K562 (cell line): ENCODE measurements around the gene PI4KA. TPM values are rescaled to one million over a fixed set of nuclear protein-coding genes. Genes with fewer than 3 reads are reported as not detected.

Experiments
- ATAC-seq: fragments of 200-7000 bp; cut with Tn5 transposase; 3 replicates; pipeline ENCODE4 v1.9.1; 2020; ENCODE audit warnings: moderate library complexity
- BruUV-seq: library from RNA; stranded (reverse); fragments of 400-500 nt; replicated peaks from 2 replicates; lab custom pipeline; 2021; lab: Mats Ljungman, UMichigan
- CTCF ChIA-PET: fragments of 300-600 bp; formaldehyde crosslinking; extraction: SDS; loops from one replicate; lab custom pipeline; 2021; ENCODE audit warnings: low intra/inter-chr PET ratio; lab: Yijun Ruan, JAX
- POLR2A ChIA-PET: fragments of 300-600, 350-650 bp; sonication (Branson Sonifier 250); formaldehyde crosslinking; extraction: SDS; loops from one replicate; lab custom pipeline; 2021; ENCODE audit warnings: antibody characterized with exemption, inconsistent platforms; lab: Yijun Ruan, JAX
- DNase-seq, 4 experiments: peaks; one replicate each; pipeline versions ENCODE4 v3.0.0 to v3.0.0-alpha.2; 2011 to 2018; ENCODE audit warnings: low spot score in 3 of 4, mixed read lengths in 3 of 4; ENCODE audit errors: extremely low read depth in 1 of 4
- FAIRE-seq: peaks from 2 replicates; lab custom pipeline; 2011; peaks lifted over from hg19 to GRCh38; lab: Jason Lieb, UNC
- H2AFZ ChIP-seq: 2 replicates; pipeline ENCODE4 v1.6.0; 2011; ENCODE audit warnings: low read depth, low read length, control low read depth, inconsistent platforms
- H3K27ac ChIP-seq: fragments of 200-600 bp; 3 replicates; pipeline ENCODE4 v1.8.0; 2011; ENCODE audit warnings: low read depth, mild to moderate bottlenecking, control low read depth, inconsistent platforms, low read length, moderate library complexity, mixed read lengths; ENCODE audit errors: extremely low read depth
- H3K27me3 ChIP-seq, 2 experiments: fragments of 300-600 bp in 1 of 2; 2 replicates in 1 of 2; 3 replicates in 1 of 2; pipeline versions ENCODE4 v1.6.0 to v1.8.0; 2011; ENCODE audit warnings: inconsistent platforms in 2 of 2, low read length in 2 of 2, mild to moderate bottlenecking in 1 of 2, mixed read lengths in 1 of 2, moderate library complexity in 1 of 2; ENCODE audit not compliant: control insufficient read depth in 2 of 2, insufficient read depth in 2 of 2
- H3K36me3 ChIP-seq: fragments of 300-600 bp; 3 replicates; pipeline ENCODE4 v1.8.0; 2011; ENCODE audit warnings: mild to moderate bottlenecking, low read length, inconsistent platforms; ENCODE audit not compliant: control insufficient read depth, insufficient read depth
- H3K4me1 ChIP-seq, 2 experiments: fragments of 200-600 bp in 1 of 2; replicated peaks in 1 of 2; 2 replicates in 1 of 2; 3 replicates in 1 of 2; pipeline versions ENCODE4 v1.5.1 to v1.8.0; 2011; ENCODE audit warnings: inconsistent platforms in 2 of 2, low read length in 2 of 2, mild to moderate bottlenecking in 1 of 2, mixed read lengths in 1 of 2, moderate library complexity in 1 of 2; ENCODE audit not compliant: control insufficient read depth in 2 of 2, insufficient read depth in 2 of 2
- H3K4me2 ChIP-seq: 2 replicates; pipeline ENCODE4 v1.6.1; 2011; ENCODE audit warnings: low read length, control low read depth, inconsistent platforms, mixed read lengths; ENCODE audit not compliant: insufficient read depth
- H3K4me3 ChIP-seq: fragments of 200-600 bp; sonication (generic), shearing (Covaris generic); 2 replicates; pipeline ENCODE4 v1.5.1; 2016; ENCODE audit warnings: control low read depth, inconsistent platforms
- H3K79me2 ChIP-seq: fragments of 200-600 bp; 3 replicates; pipeline ENCODE4 v1.8.0; 2011; ENCODE audit warnings: low read length, inconsistent platforms; ENCODE audit not compliant: control insufficient read depth, insufficient read depth
- H3K9ac ChIP-seq, 2 experiments: 2 replicates each; pipeline versions ENCODE4 v1.6.0 to v1.6.1; 2011; ENCODE audit warnings: low read depth in 2 of 2, low read length in 2 of 2, control low read depth in 1 of 2, inconsistent platforms in 1 of 2, mild to moderate bottlenecking in 1 of 2, mixed read lengths in 1 of 2; ENCODE audit not compliant: insufficient read depth in 1 of 2
- H3K9me1 ChIP-seq: one replicate; pipeline ENCODE4 v1.6.0; 2011; ENCODE audit warnings: inconsistent platforms, mild to moderate bottlenecking, low read length, moderate library complexity; ENCODE audit not compliant: control insufficient read depth, insufficient read depth
- H3K9me3 ChIP-seq: replicated peaks from 2 replicates; pipeline ENCODE4 v1.5.1; 2011; ENCODE audit warnings: low read depth, low read length, inconsistent platforms; ENCODE audit not compliant: control insufficient read depth, insufficient read depth
- H4K20me1 ChIP-seq: replicated peaks from 2 replicates; pipeline ENCODE4 v1.6.1; 2011; ENCODE audit warnings: low read length, inconsistent platforms, mixed read lengths; ENCODE audit not compliant: control insufficient read depth, insufficient read depth
- CREB1 ChIP-seq, 2 experiments: sonication (generic) in 1 of 2; formaldehyde crosslinking in 1 of 2; IDR thresholded peaks; 2 replicates each; pipeline versions ENCODE4 v1.6.1 to v1.8.0; 2012 to 2022; ENCODE audit warnings: inconsistent platforms in 1 of 2, mild to moderate bottlenecking in 1 of 2, missing genetic modification reagents in 1 of 2, moderate library complexity in 1 of 2
- CREB5 ChIP-seq: fragments of 250-450 bp; sonication (Bioruptor Pico); IDR thresholded peaks from 2 replicates; pipeline ENCODE4 v1.5.0; 2020; ENCODE audit warnings: mild to moderate bottlenecking
- FOSL1 ChIP-seq: fragments of 200-800 bp; sonication (Bioruptor generic); conservative IDR thresholded peaks from 2 replicates; pipeline ENCODE4 v1.6.1; 2016; ENCODE audit warnings: missing genetic modification characterization, missing compliant biosample characterization
- MBD1 ChIP-seq: fragments of 250-450 bp; sonication (Bioruptor Pico); IDR thresholded peaks from 2 replicates; pipeline ENCODE4 v1.8.0; 2022; ENCODE audit warnings: inconsistent platforms
- NR4A1 ChIP-seq, 2 experiments: fragments of 250-450 bp in 1 of 2; fragments of 450-650 bp in 1 of 2; sonication (Bioruptor Pico) in 1 of 2; IDR thresholded peaks; 2 replicates each; pipeline versions ENCODE4 v1.4.0 to v1.6.1; 2016 to 2020; ENCODE audit warnings: mild to moderate bottlenecking in 2 of 2, missing compliant biosample characterization in 1 of 2, missing genetic modification characterization in 1 of 2, moderate library complexity in 1 of 2
- POLR2H ChIP-seq: IDR thresholded peaks from 2 replicates; pipeline ENCODE4 v1.6.1; 2016; ENCODE audit warnings: missing genetic modification characterization, low read depth, mild to moderate bottlenecking, control low read depth, missing compliant biosample characterization, moderate library complexity
- RBM25 ChIP-seq: fragments of 200-400 bp; formaldehyde crosslinking; IDR thresholded peaks from 2 replicates; pipeline ENCODE4 v1.6.1; 2018; ENCODE audit warnings: low read length, low read depth, moderate library complexity; ENCODE audit not compliant: severe bottlenecking
- SRF ChIP-seq, 2 experiments: fragments of 250-450, 450-650 bp in 1 of 2; sonication (Bioruptor Pico) in 1 of 2; sonication (generic) in 1 of 2; formaldehyde crosslinking; IDR thresholded peaks; 2 replicates each; pipeline versions ENCODE4 v1.5.0 to v1.5.1; 2020 to 2022; ENCODE audit warnings: mild to moderate bottlenecking in 1 of 2, missing genetic modification reagents in 1 of 2
- TCF15 ChIP-seq: fragments of 250-450 bp; sonication (Bioruptor Pico); IDR thresholded peaks from 2 replicates; pipeline ENCODE4 v1.8.0; 2022; ENCODE audit warnings: moderate library complexity, mild to moderate bottlenecking, inconsistent platforms
- WHSC1 ChIP-seq: IDR thresholded peaks from one replicate; pipeline ENCODE4 v1.6.1; 2012; ENCODE audit warnings: low read length, control low read depth, inconsistent platforms
- ZFP30 ChIP-seq: fragments of 250-450 bp; sonication (Bioruptor Pico); IDR thresholded peaks from 2 replicates; pipeline ENCODE4 v1.8.0; 2022; ENCODE audit warnings: moderate library complexity, mild to moderate bottlenecking, inconsistent platforms, borderline replicate concordance
- ZNF12 ChIP-seq: sonication (generic); formaldehyde crosslinking; IDR thresholded peaks from 2 replicates; pipeline ENCODE4 v1.4.0; 2020; ENCODE audit warnings: mild to moderate bottlenecking, missing genetic modification reagents
- ZNF175 ChIP-seq: fragments of 200-800 bp; sonication (Bioruptor generic); IDR thresholded peaks from 2 replicates; pipeline ENCODE4 v1.6.1; 2016; ENCODE audit warnings: low read depth, mild to moderate bottlenecking, missing genetic modification characterization, missing compliant biosample characterization
- ZNF184 ChIP-seq: sonication (generic); formaldehyde crosslinking; IDR thresholded peaks from 2 replicates; pipeline ENCODE4 v1.5.0; 2020; ENCODE audit warnings: missing genetic modification reagents
- WGBS: fragments of 100-300 bp; shearing (Covaris generic); methylation state at CpG from one replicate; pipeline ENCODE4 v1.1.6; 2016; ENCODE audit warnings: low coverage, mixed read lengths; ENCODE audit not compliant: insufficient coverage; ENCODE audit errors: missing lambda C conversion rate; 5-methylcytosine and 5-hydroxymethylcytosine counted together
- in situ Hi-C: fragments of 300-500 bp; cut with MboI; formaldehyde crosslinking; loops from 4 replicates; pipeline ENCODE4 v1.15.0; 2018; ENCODE audit warnings: inconsistent platforms, mixed read lengths
- intact Hi-C: fragments of 100-400 bp; cut with micrococcal nuclease; formaldehyde crosslinking; loops from 2 replicates; pipeline ENCODE4 v1.14.2; 2022
- polyA plus RNA-seq, 8 experiments: library from polyadenylated mRNA; depleted of rRNA in 4 of 8; stranded (reverse) in 5 of 8; unstranded in 3 of 8; fragments of >200 nt; fragmentation: Nextera tagmentation in 2 of 8; fragmentation: Illumina TruSeq in 1 of 8; extraction: Ambion mirVana in 2 of 8; extraction: Trizol in 1 of 8; gene quantifications; 2 replicates each; pipeline versions ENCODE4 v1.2.1 to v1.2.3, GENCODE V29; 2011 to 2014; ENCODE audit warnings: inconsistent platforms in 1 of 8, missing spikeins in 1 of 8
- total RNA-seq, 7 experiments: library from RNA; depleted of rRNA in 6 of 7; stranded (reverse); fragments of >200 nt in 6 of 7; fragmentation: Illumina TruSeq in 2 of 7; extraction: Trizol in 2 of 7; gene quantifications; 2 replicates each; pipeline versions ENCODE4 v1.2.1 to v1.2.3, GENCODE V29; 2011 to 2021; ENCODE audit warnings: low replicate concordance in 1 of 7

Gene PI4KA
- total and polyA plus RNA-seq, 9 of the 15 experiments (the other 6 are each of a cell fraction or from before 2014, with no cell fraction given), result 7.3 to 187 (median 84.7) TPM

- peak; percentile 56 for TF ChIP-seq POLR2H (tag)
Measured at GRCh38 chr22:20659258-20659657, 199.4 kb downstream of the PI4KA start (continued).

GRCh38 chr22:20658433-20659222, 200.0 kb downstream of the PI4KA start:
- Histone ChIP-seq H3K27me3 (peaks cover 31 to 35% of the 10 kb centered on the region in 2 experiments), H3K9me1 (no peaks in the 10 kb centered on the region), H3K4me3 (peak overlapping the region; percentile 37), H3K27ac (no peak overlapping the region), H3K36me3 (0 out of 3 replicates have a peak, but pooled peaks cover 4% of the 10 kb centered on the region), H3K9ac (peak overlapping the region; percentile 22 to 27; a peak in 2 of 4 replicates), H3K4me1 (peaks cover 0 to 5% of the 10 kb centered on the region in 2 experiments; a peak in 3 of 5 replicates), H3K9me3 (peaks cover 2% of the 10 kb centered on the region; the same call in 1 of the 2 replicates), H2AFZ (no peak overlapping the region), H4K20me1 (peaks cover 5% of the 10 kb centered on the region; the same call in 1 of the 2 replicates), H3K4me2 (peak overlapping the region; percentile 40; the same call in 1 of the 2 replicates), H3K79me2 (no peaks in the 10 kb centered on the region)
- intact Hi-C loops (no loop called here), in situ Hi-C loops (no loop called here)
- FAIRE-seq, result no peak
- ChIA-PET CTCF (no interaction called here), POLR2A (interaction anchor here (1.2 to 1.5 kb wide), 3 partner anchors 13 to 24 kb away, joined by 4 to 5 read pairs (median 5); no protein-coding TSS in a partner anchor)
- 2% methylated on average over 11 of the region's 11 CpGs for WGBS
- DNase-seq, result peak in 1 of 4 experiments; percentile 19
- BruUV-seq, result no TSS peak
- no peak for ATAC-seq
- no peak for TF ChIP-seq ZNF12 (CRISPR knock-in tag)
- TF ChIP-seq WHSC1, result no peak
- TF ChIP-seq SRF (CRISPR knock-in tag; IDR thresholded peaks at IDR 0.05), result no peak; a peak in 1 of 4 replicates
- no peak for TF ChIP-seq CREB1 (IDR thresholded peaks at IDR 0.05)
- no peak for TF ChIP-seq CREB1 (CRISPR knock-in tag; IDR thresholded peaks at IDR 0.05)
- no peak for TF ChIP-seq ZNF184
- TF ChIP-seq CREB5, result no peak
- no peak for TF ChIP-seq FOSL1 (tag)
- TF ChIP-seq RBM25, result no peak
- TF ChIP-seq ZFP30, result no peak
- no peak for TF ChIP-seq TCF15 (CRISPR knock-in tag)
- no peak for TF ChIP-seq NR4A1 (CRISPR knock-in tag; IDR thresholded peaks at IDR 0.05)
- no peak for TF ChIP-seq NR4A1 (tag; IDR thresholded peaks at IDR 0.05)
- no peak for TF ChIP-seq MBD1 (CRISPR knock-in tag)
- no peak for TF ChIP-seq ZNF175 (CRISPR knock-in tag)
